IPS-20b (cell line): ENCODE data around the gene CARD18.

Experiments
- H3K27ac ChIP-seq: one replicate; pipeline ENCODE4 v1.5.1; 2013; ENCODE audit warnings: low read length
- H3K27me3 ChIP-seq: 2 replicates; pipeline ENCODE4 v1.6.1; 2013; ENCODE audit warnings: mild to moderate bottlenecking, low read length, inconsistent platforms; ENCODE audit not compliant: insufficient read depth
- H3K36me3 ChIP-seq: 2 replicates; pipeline ENCODE4 v1.6.1; 2013; ENCODE audit warnings: low read depth, mild to moderate bottlenecking, inconsistent platforms, low read length, moderate library complexity; ENCODE audit not compliant: insufficient read depth
- H3K4me1 ChIP-seq: 2 replicates; pipeline ENCODE4 v1.6.1; 2013; ENCODE audit warnings: mild to moderate bottlenecking, control low read depth, inconsistent platforms, low read length, moderate library complexity; ENCODE audit not compliant: insufficient read depth
- H3K4me3 ChIP-seq: 2 replicates; pipeline ENCODE4 v1.5.1; 2013; ENCODE audit warnings: mild to moderate bottlenecking, low read length, inconsistent platforms
- H3K9ac ChIP-seq: 2 replicates; pipeline ENCODE4 v1.6.1; 2013; ENCODE audit warnings: low read depth, mild to moderate bottlenecking, inconsistent platforms, low read length, moderate library complexity
- H3K9me3 ChIP-seq: 2 replicates; pipeline ENCODE4 v1.6.1; 2013; ENCODE audit warnings: mild to moderate bottlenecking, low read depth, low read length, inconsistent platforms; ENCODE audit not compliant: insufficient read depth

CARD18 gene

GRCh38 chr11:105156720-105157119 is 17.2 kb upstream of the CARD18 start:
- no peaks in the 10 kb centered on the region for H3K4me1 ChIP-seq
- H3K27ac ChIP-seq = no peak overlapping the region
- H3K36me3 ChIP-seq = no peaks in the 10 kb centered on the region
- no peak overlapping the region for H3K9ac ChIP-seq
- H3K9me3 ChIP-seq = no peaks in the 10 kb centered on the region
- no peaks in the 10 kb centered on the region for H3K27me3 ChIP-seq
- no peak overlapping the region for H3K4me3 ChIP-seq

- no peaks in the 10 kb centered on the region for H3K4me1 ChIP-seq
- H3K4me3 ChIP-seq = no peak overlapping the region
- no peaks in the 10 kb centered on the region for H3K36me3 ChIP-seq
- no peak overlapping the region for H3K9ac ChIP-seq
- H3K27me3 ChIP-seq = no peaks in the 10 kb centered on the region
- no peak overlapping the region for H3K27ac ChIP-seq
- no peaks in the 10 kb centered on the region for H3K9me3 ChIP-seq
These were observed 16.7 kb upstream of the CARD18 start for GRCh38 chr11:105156231-105156630.

- no peak overlapping the region for H3K27ac ChIP-seq
- H3K36me3 ChIP-seq = no peaks in the 10 kb centered on the region
- H3K4me3 ChIP-seq = no peak overlapping the region
- no peaks in the 10 kb centered on the region for H3K9me3 ChIP-seq
- no peaks in the 10 kb centered on the region for H3K4me1 ChIP-seq
- H3K9ac ChIP-seq = no peak overlapping the region
- H3K27me3 ChIP-seq = no peaks in the 10 kb centered on the region
These were observed 16.1 kb upstream of the CARD18 start for GRCh38 chr11:105155679-105156078.

- Histone ChIP-seq H3K27me3 (no peaks in the 10 kb centered on the region), H3K9ac (no peak overlapping the region), H3K4me1 (no peaks in the 10 kb centered on the region), H3K4me3 (no peak overlapping the region), H3K9me3 (no peaks in the 10 kb centered on the region), H3K36me3 (no peaks in the 10 kb centered on the region), H3K27ac (no peak overlapping the region)
These were observed 13.8 kb upstream of the CARD18 start for GRCh38 chr11:105153392-105153791.

DNA sequence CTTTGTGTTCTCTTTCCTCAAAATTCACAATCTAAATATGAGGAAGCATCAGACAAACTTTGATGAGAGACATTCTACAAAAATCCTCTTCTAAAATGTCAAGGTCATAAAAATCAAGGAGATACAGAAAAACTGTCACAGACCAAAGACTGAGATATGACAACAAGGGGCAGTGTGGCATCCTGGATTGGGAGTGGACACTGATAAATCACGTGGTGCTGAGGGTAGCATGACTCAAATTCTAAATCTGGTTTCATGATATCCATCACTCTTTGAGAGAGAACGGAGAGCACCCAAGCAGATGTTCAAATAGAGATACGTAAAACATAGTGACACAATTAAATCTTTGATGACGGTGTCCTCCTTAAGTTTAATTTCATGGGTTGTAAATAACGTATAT is 13.0 kb upstream of the CARD18 start:
- Histone ChIP-seq H3K27me3 (no peaks in the 10 kb centered on the region), H3K27ac (no peak overlapping the region), H3K36me3 (no peaks in the 10 kb centered on the region), H3K9me3 (no peaks in the 10 kb centered on the region), H3K9ac (no peak overlapping the region), H3K4me3 (no peak overlapping the region), H3K4me1 (no peaks in the 10 kb centered on the region)

GRCh38 chr11:105152021-105152512 is 12.5 kb upstream of the CARD18 start:
- no peak overlapping the region for H3K4me3 ChIP-seq
- no peaks in the 10 kb centered on the region for H3K4me1 ChIP-seq
- H3K36me3 ChIP-seq = no peaks in the 10 kb centered on the region
- H3K9me3 ChIP-seq = no peaks in the 10 kb centered on the region
- H3K27ac ChIP-seq = no peak overlapping the region
- H3K9ac ChIP-seq = no peak overlapping the region
- H3K27me3 ChIP-seq = no peaks in the 10 kb centered on the region

DNA sequence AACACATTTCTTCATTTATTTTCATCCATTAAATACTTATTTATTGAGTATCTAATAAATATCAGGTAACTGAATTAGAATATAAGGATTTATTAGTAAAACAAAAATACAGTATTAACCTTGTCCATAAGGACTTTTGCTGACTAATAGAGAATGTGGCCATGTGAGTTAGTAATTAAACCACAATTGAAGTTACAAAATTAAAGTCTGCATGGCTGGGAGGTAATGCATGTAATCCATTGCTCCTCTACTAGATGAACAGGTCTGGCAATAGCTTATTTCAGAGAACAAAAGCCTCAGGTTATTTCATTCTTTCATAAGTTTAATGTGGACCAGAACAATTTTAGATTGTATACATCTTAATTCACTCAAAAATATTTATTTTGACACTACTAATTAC is 9.9 kb upstream of the CARD18 start:
- Histone ChIP-seq H3K9ac (no peak overlapping the region), H3K27ac (no peak overlapping the region), H3K9me3 (no peaks in the 10 kb centered on the region), H3K27me3 (no peaks in the 10 kb centered on the region), H3K4me3 (no peak overlapping the region), H3K4me1 (no peaks in the 10 kb centered on the region), H3K36me3 (no peaks in the 10 kb centered on the region)

DNA sequence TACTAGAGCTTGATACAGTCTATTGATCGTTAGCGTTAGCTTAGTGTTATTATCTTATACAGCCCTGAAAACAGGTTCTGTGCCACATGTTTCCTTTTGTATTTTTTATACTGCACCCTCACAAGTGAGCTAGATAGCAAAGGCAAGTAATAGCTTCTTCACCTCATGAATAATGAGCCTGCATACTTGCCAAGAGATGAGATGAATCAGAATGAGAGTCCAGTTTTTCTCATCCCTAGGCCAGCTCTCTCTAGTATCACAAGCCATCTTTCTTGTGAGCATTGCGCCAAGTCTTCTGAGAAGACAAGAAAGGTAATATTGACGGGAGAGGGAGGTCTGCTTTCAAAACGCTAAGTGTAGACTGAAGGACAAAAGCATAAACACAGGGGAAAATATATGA is 8.7 kb upstream of the CARD18 start:
- Histone ChIP-seq H3K4me3 (no peak overlapping the region), H3K27me3 (no peaks in the 10 kb centered on the region), H3K9ac (no peak overlapping the region), H3K36me3 (no peaks in the 10 kb centered on the region), H3K27ac (no peak overlapping the region), H3K9me3 (no peaks in the 10 kb centered on the region), H3K4me1 (no peaks in the 10 kb centered on the region)

- Histone ChIP-seq H3K4me3 (no peak overlapping the region), H3K9ac (no peak overlapping the region), H3K27ac (no peak overlapping the region), H3K36me3 (no peaks in the 10 kb centered on the region), H3K27me3 (no peaks in the 10 kb centered on the region), H3K9me3 (no peaks in the 10 kb centered on the region), H3K4me1 (no peaks in the 10 kb centered on the region)
These were observed 5.3 kb upstream of the CARD18 start for GRCh38 chr11:105144887-105145286.

GRCh38 chr11:105142167-105142566 is 2.6 kb upstream of the CARD18 start:
- Histone ChIP-seq H3K36me3 (no peaks in the 10 kb centered on the region), H3K9me3 (peaks cover 2% of the 10 kb centered on the region; the same call in 1 of the 2 replicates), H3K9ac (no peak overlapping the region), H3K4me1 (no peaks in the 10 kb centered on the region), H3K27ac (no peak overlapping the region), H3K27me3 (no peaks in the 10 kb centered on the region), H3K4me3 (no peak overlapping the region)

- H3K9me3 ChIP-seq = peaks cover 7% of the 10 kb centered on the region; the same call in 1 of the 2 replicates
These were observed 2.3 kb downstream of the CARD18 start for GRCh38 chr11:105137286-105137685.

DNA sequence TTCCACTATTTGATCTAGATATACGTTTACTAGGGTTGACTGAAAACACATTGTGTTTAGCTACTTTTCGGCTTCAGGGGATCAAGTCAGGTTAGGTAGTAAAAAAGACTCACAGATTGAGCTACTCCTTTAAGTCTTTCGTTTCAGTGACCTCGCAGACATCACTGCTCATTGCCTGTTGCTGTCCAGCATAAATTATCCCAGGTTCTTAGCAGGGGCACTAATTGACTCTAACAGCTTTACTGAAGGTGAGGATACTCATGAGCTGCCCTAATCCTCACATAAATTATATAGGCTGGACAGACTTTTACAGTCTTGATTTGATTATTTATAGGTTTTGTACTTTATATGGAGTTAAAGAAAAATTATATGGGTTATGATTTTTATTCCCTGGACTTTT is 3.7 kb downstream of the CARD18 start:
- Histone ChIP-seq H3K4me1 (no peaks in the 10 kb centered on the region), H3K36me3 (no peaks in the 10 kb centered on the region)

More at GRCh38 chr11:105137286-105137685, 2.3 kb downstream of the CARD18 start:
- Histone ChIP-seq H3K4me1 (no peaks in the 10 kb centered on the region), H3K4me3 (no peak overlapping the region), H3K27ac (no peak overlapping the region), H3K9ac (no peak overlapping the region), H3K27me3 (no peaks in the 10 kb centered on the region), H3K36me3 (no peaks in the 10 kb centered on the region)

More for the DNA sequence above, 3.7 kb downstream of the CARD18 start:
- H3K27me3 ChIP-seq = no peaks in the 10 kb centered on the region
- H3K4me3 ChIP-seq = no peak overlapping the region
- no peak overlapping the region for H3K27ac ChIP-seq
- peaks cover 17% of the 10 kb centered on the region for H3K9me3 ChIP-seq
- no peak overlapping the region for H3K9ac ChIP-seq
